GM12878 (cell line): ENCODE measurements around the gene UNC13A. TPM values are rescaled to one million over a fixed set of nuclear protein-coding genes. Genes with fewer than 3 reads are reported as not detected.

Experiments used
- ATAC-seq: fragments of 200-7000 bp; cut with Tn5 transposase; 3 replicates; pipeline ENCODE4 v1.9.1; 2020; ENCODE audit warnings: mild to moderate bottlenecking, moderate library complexity
- BruUV-seq: library from RNA; stranded (reverse); fragments of 400-500 nt; replicated peaks from 2 replicates; lab custom pipeline; 2021; lab: Mats Ljungman, UMichigan
- CTCF ChIA-PET: fragments of 300-600 bp; sonication (Branson Sonifier 250); formaldehyde crosslinking; extraction: SDS; loops from one replicate; lab custom pipeline; 2021; ENCODE audit warnings: inconsistent platforms; lab: Yijun Ruan, JAX
- POLR2A ChIA-PET: fragments of 350-600 bp; formaldehyde crosslinking; extraction: SDS; loops from one replicate; lab custom pipeline; 2021; ENCODE audit warnings: inconsistent platforms; lab: Charles Lee
- RAD21 ChIA-PET: fragments of 300-600 bp; sonication (Branson Sonifier 250); formaldehyde crosslinking; loops from one replicate; lab custom pipeline; 2023; ENCODE audit warnings: antibody characterized with exemption; ENCODE audit not compliant: unreplicated experiment; lab: Charles Lee
- SMC1A ChIA-PET: fragments of 300-600 bp; sonication (Branson Sonifier 250); formaldehyde crosslinking; loops from one replicate; lab custom pipeline; 2023; ENCODE audit not compliant: unreplicated experiment, uncharacterized antibody; lab: Charles Lee
- DNase-seq: peaks from one replicate; pipeline ENCODE4 v3.0.0-alpha.2; 2011; ENCODE audit warnings: low read depth, low spot score
- FAIRE-seq: peaks from 3 replicates; lab custom pipeline; 2011; peaks lifted over from hg19 to GRCh38; lab: Jason Lieb, UNC
- H2AFZ ChIP-seq: 2 replicates; pipeline ENCODE4 v1.6.0; 2011; ENCODE audit warnings: low read depth, low read length, control low read depth; ENCODE audit not compliant: control insufficient read depth
- H3K27ac ChIP-seq: 2 replicates; pipeline ENCODE4 v1.5.1; 2011; ENCODE audit warnings: control low read depth; ENCODE audit not compliant: control insufficient read depth, insufficient read depth
- H3K27me3 ChIP-seq, 2 experiments: replicated peaks in 1 of 2; 2 replicates each; pipeline versions ENCODE4 v1.6.0 to v1.6.1; 2011; ENCODE audit warnings: low read length in 1 of 2; ENCODE audit not compliant: control insufficient read depth in 2 of 2, insufficient read depth in 2 of 2
- H3K36me3 ChIP-seq, 2 experiments: 2 replicates each; pipeline ENCODE4 v1.5.1; 2011; ENCODE audit warnings: low read length in 1 of 2; ENCODE audit not compliant: control insufficient read depth in 2 of 2, insufficient read depth in 2 of 2
- H3K4me1 ChIP-seq: 2 replicates; pipeline ENCODE4 v1.6.1; 2011; ENCODE audit warnings: mild to moderate bottlenecking, low read length, moderate library complexity, mixed read lengths; ENCODE audit not compliant: control insufficient read depth, insufficient read depth
- H3K4me2 ChIP-seq: 2 replicates; pipeline ENCODE4 v1.6.0; 2011; ENCODE audit warnings: control low read depth; ENCODE audit not compliant: control insufficient read depth, insufficient read depth
- H3K4me3 ChIP-seq: fragments of 200-600 bp; sonication (generic); 2 replicates; pipeline ENCODE4 v1.5.1; 2016
- H3K79me2 ChIP-seq: 2 replicates; pipeline ENCODE4 v1.6.0; 2011; ENCODE audit warnings: low read length; ENCODE audit not compliant: control insufficient read depth, insufficient read depth
- H3K9ac ChIP-seq: 2 replicates; pipeline ENCODE4 v1.8.0; 2011; ENCODE audit warnings: low read length, control low read depth, mixed read lengths; ENCODE audit not compliant: control insufficient read depth, insufficient read depth
- H3K9me3 ChIP-seq: replicated peaks from 3 replicates; pipeline ENCODE4 v1.5.1; 2011; ENCODE audit warnings: mild to moderate bottlenecking, low read length; ENCODE audit not compliant: control insufficient read depth, insufficient read depth
- H4K20me1 ChIP-seq: 2 replicates; pipeline ENCODE4 v1.6.0; 2011; ENCODE audit not compliant: control insufficient read depth, insufficient read depth
- BCL3 ChIP-seq: IDR thresholded peaks from 2 replicates; pipeline ENCODE4 v1.6.1; 2011; ENCODE audit warnings: borderline replicate concordance, low read depth, mild to moderate bottlenecking, moderate library complexity, low read length; ENCODE audit not compliant: insufficient read depth, poor library complexity, severe bottlenecking
- IRF4 ChIP-seq: IDR thresholded peaks from 2 replicates; pipeline ENCODE4 v1.6.1; 2011; ENCODE audit warnings: low read depth, low read length
- LARP7 ChIP-seq: fragments of 450-650 bp; IDR thresholded peaks from 2 replicates; pipeline ENCODE4 v1.6.1; 2017; ENCODE audit warnings: mild to moderate bottlenecking
- NBN ChIP-seq: fragments of 450-650 bp; IDR thresholded peaks from 2 replicates; pipeline ENCODE4 v1.6.1; 2016
- POLR2A ChIP-seq: IDR thresholded peaks from 2 replicates; pipeline ENCODE4 v1.6.1; 2011; ENCODE audit warnings: low read depth, mild to moderate bottlenecking, low read length
- RFX5 ChIP-seq: IDR thresholded peaks from 2 replicates; pipeline ENCODE4 v1.6.1; 2011; ENCODE audit warnings: low read depth, low read length, improper control_type of control experiment
- STAT3 ChIP-seq: IDR thresholded peaks from 2 replicates; pipeline ENCODE4 v1.6.1; 2011; ENCODE audit warnings: low read depth, low read length, improper control_type of control experiment
- ZNF24 ChIP-seq: fragments of 450-650 bp; IDR thresholded peaks from 2 replicates; pipeline ENCODE4 v1.6.1; 2017; ENCODE audit warnings: antibody characterized with exemption, mild to moderate bottlenecking
- ZNF274 ChIP-seq: IDR thresholded peaks from one replicate; pipeline ENCODE4 v1.8.0; 2011; ENCODE audit not compliant: insufficient read length, insufficient read depth
- WGBS: methylation state at CpG from one replicate; pipeline ENCODE4 v1.1.6; 2016; ENCODE audit warnings: low lambda C conversion rate; ENCODE audit not compliant: insufficient replicate concordance, insufficient coverage; ENCODE audit errors: missing lambda C conversion rate; 5-methylcytosine and 5-hydroxymethylcytosine counted together
- in situ Hi-C: fragments of 300-500 bp; cut with MboI; formaldehyde crosslinking; loops from 9 replicates; pipeline ENCODE4 v1.14.3; 2018; ENCODE audit warnings: mixed read lengths
- intact Hi-C: fragments of 100-400 bp; cut with micrococcal nuclease; formaldehyde crosslinking; loops from one replicate; pipeline ENCODE4 v1.14.2; 2022; ENCODE audit not compliant: unreplicated experiment
- polyA plus RNA-seq, 11 experiments: library from polyadenylated mRNA; depleted of rRNA in 4 of 11; unstranded in 6 of 11; stranded (reverse) in 5 of 11; fragments of >200 nt; fragmentation: Nextera tagmentation in 4 of 11; fragmentation: Illumina TruSeq in 1 of 11; extraction: Ambion mirVana in 4 of 11; extraction: Trizol in 1 of 11; gene quantifications; 1 replicate in 1 of 11; 2 replicates in 10 of 11; pipeline versions ENCODE4 v1.2.1 to v1.2.3, GENCODE V29; 2011 to 2016; ENCODE audit warnings: inconsistent platforms in 2 of 11, missing spikeins in 2 of 11, low read depth in 1 of 11
- total RNA-seq, 4 experiments: library from RNA; depleted of rRNA in 3 of 4; stranded (reverse); fragments of >200 nt in 3 of 4; fragmentation: Illumina TruSeq in 1 of 4; extraction: Trizol in 1 of 4; gene quantifications; 2 replicates each; pipeline versions ENCODE4 v1.2.1 to v1.2.3, GENCODE V29; 2013 to 2021
- TF ChIP-seq, protein P1 (sequence below): fragments of 450-650 bp; IDR thresholded peaks from 2 replicates; pipeline ENCODE4 v1.6.1; 2014; ENCODE audit warnings: mild to moderate bottlenecking
- TF ChIP-seq, protein P2 (sequence below): IDR thresholded peaks from 2 replicates; pipeline ENCODE4 v1.6.1; 2012; ENCODE audit warnings: low read depth, low read length, improper control_type of control experiment
- TF ChIP-seq, protein P3 (sequence below): IDR thresholded peaks from 2 replicates; pipeline ENCODE4 v1.6.1; 2011; ENCODE audit warnings: borderline replicate concordance, low read depth, mild to moderate bottlenecking, moderate library complexity, mixed read lengths, low read length; ENCODE audit not compliant: insufficient read depth; ENCODE audit errors: extremely low read length

Gene UNC13A
- total and polyA plus RNA-seq, 10 of the 15 experiments (the other 5 are each of a cell fraction or from before 2014, with no cell fraction given): under 0.01 to 0.23 (median 0.13) TPM; not detected in 1

- Histone ChIP-seq H2AFZ (no peak overlapping the region), H3K27ac (no peak overlapping the region), H3K4me1 (no peaks in the 10 kb centered on the region), H3K9ac (no peak overlapping the region), H3K9me3 (no peaks in the 10 kb centered on the region), H3K4me2 (no peak overlapping the region), H3K27me3 (no peaks in the 10 kb centered on the region), H3K79me2 (no peaks in the 10 kb centered on the region), H3K4me3 (no peak overlapping the region), H4K20me1 (no peaks in the 10 kb centered on the region), H3K36me3 (peaks cover 16 to 20% of the 10 kb centered on the region in 2 experiments)
- RAD21 ChIA-PET: no interaction called here
- POLR2A ChIA-PET: no interaction called here
- TF ChIP-seq, protein P1, sequence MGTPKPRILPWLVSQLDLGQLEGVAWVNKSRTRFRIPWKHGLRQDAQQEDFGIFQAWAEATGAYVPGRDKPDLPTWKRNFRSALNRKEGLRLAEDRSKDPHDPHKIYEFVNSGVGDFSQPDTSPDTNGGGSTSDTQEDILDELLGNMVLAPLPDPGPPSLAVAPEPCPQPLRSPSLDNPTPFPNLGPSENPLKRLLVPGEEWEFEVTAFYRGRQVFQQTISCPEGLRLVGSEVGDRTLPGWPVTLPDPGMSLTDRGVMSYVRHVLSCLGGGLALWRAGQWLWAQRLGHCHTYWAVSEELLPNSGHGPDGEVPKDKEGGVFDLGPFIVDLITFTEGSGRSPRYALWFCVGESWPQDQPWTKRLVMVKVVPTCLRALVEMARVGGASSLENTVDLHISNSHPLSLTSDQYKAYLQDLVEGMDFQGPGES: no peak
- TF ChIP-seq NBN: no peak
- no peak for TF ChIP-seq BCL3
- TF ChIP-seq LARP7: no peak
- TF ChIP-seq, protein P2, sequence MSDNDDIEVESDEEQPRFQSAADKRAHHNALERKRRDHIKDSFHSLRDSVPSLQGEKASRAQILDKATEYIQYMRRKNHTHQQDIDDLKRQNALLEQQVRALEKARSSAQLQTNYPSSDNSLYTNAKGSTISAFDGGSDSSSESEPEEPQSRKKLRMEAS: no peak
- no peak for TF ChIP-seq IRF4
- TF ChIP-seq RFX5: no peak
- TF ChIP-seq STAT3: no peak
- TF ChIP-seq ZNF24: no peak
- TF ChIP-seq POLR2A: no peak
- TF ChIP-seq, protein P3, sequence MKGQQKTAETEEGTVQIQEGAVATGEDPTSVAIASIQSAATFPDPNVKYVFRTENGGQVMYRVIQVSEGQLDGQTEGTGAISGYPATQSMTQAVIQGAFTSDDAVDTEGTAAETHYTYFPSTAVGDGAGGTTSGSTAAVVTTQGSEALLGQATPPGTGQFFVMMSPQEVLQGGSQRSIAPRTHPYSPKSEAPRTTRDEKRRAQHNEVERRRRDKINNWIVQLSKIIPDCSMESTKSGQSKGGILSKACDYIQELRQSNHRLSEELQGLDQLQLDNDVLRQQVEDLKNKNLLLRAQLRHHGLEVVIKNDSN: no peak
- no peak for TF ChIP-seq ZNF274
- CTCF ChIA-PET: no interaction called here
- in situ Hi-C loops (no loop called here), intact Hi-C loops (no loop called here)
- no peak for FAIRE-seq
- no peak for DNase-seq
- SMC1A ChIA-PET: no interaction called here
- BruUV-seq: no TSS peak
- WGBS: 78% methylated on average over 6 of the region's 6 CpGs
- ATAC-seq: no peak
Measured at GRCh38 chr19:17564781-17565180, 123.4 kb downstream of the UNC13A start.
